HEK293 (cell line): ENCODE measurements around the gene SAP30.

Experiments used
- ATF2 ChIP-seq: fragments of 450-650 bp; formaldehyde crosslinking; IDR thresholded peaks from 2 replicates; pipeline ENCODE4 v1.5.1; 2016; ENCODE audit warnings: missing biosample characterization, missing genetic modification characterization, low read depth
- TSHZ1 ChIP-seq: fragments of 450-650 bp; formaldehyde crosslinking; IDR thresholded peaks from 2 replicates; pipeline ENCODE4 v1.5.1; 2016; ENCODE audit warnings: missing biosample characterization, missing genetic modification characterization, borderline replicate concordance
- ZBTB20 ChIP-seq: fragments of 450-650 bp; formaldehyde crosslinking; IDR thresholded peaks from 2 replicates; pipeline ENCODE4 v1.5.1; 2016; ENCODE audit warnings: missing biosample characterization, missing genetic modification characterization
- ZBTB49 ChIP-seq: fragments of 450-650 bp; formaldehyde crosslinking; IDR thresholded peaks from 2 replicates; pipeline ENCODE4 v1.5.1; 2016; ENCODE audit warnings: missing biosample characterization, missing genetic modification characterization, low read depth
- ZBTB7A ChIP-seq: fragments of 450-650 bp; formaldehyde crosslinking; IDR thresholded peaks from 2 replicates; pipeline ENCODE4 v1.5.1; 2016; ENCODE audit warnings: low read depth, missing biosample characterization, missing genetic modification characterization
- ZFP41 ChIP-seq: fragments of 450-650 bp; formaldehyde crosslinking; IDR thresholded peaks from 2 replicates; pipeline ENCODE4 v1.5.1; 2016; ENCODE audit warnings: missing biosample characterization, missing genetic modification characterization, borderline replicate concordance
- ZNF10 ChIP-seq: fragments of 450-650 bp; formaldehyde crosslinking; IDR thresholded peaks from 2 replicates; pipeline ENCODE4 v1.5.1; 2017; ENCODE audit warnings: missing biosample characterization, missing genetic modification characterization
- ZNF18 ChIP-seq: fragments of 450-650 bp; formaldehyde crosslinking; IDR thresholded peaks from 2 replicates; pipeline ENCODE4 v1.5.1; 2016; ENCODE audit warnings: missing biosample characterization, missing genetic modification characterization
- ZNF184 ChIP-seq: fragments of 450-650 bp; IDR thresholded peaks from 2 replicates; pipeline ENCODE4 v1.5.1; 2018; ENCODE audit warnings: missing biosample characterization, mild to moderate bottlenecking, missing genetic modification characterization
- ZNF221 ChIP-seq: fragments of 450-650 bp; formaldehyde crosslinking; IDR thresholded peaks from 2 replicates; pipeline ENCODE4 v1.5.1; 2017; ENCODE audit warnings: missing biosample characterization, missing genetic modification characterization, borderline replicate concordance
- ZNF48 ChIP-seq: fragments of 450-650 bp; formaldehyde crosslinking; IDR thresholded peaks from 2 replicates; pipeline ENCODE4 v1.5.1; 2016; ENCODE audit warnings: missing biosample characterization, missing genetic modification characterization
- ZNF514 ChIP-seq: fragments of 450-650 bp; formaldehyde crosslinking; IDR thresholded peaks from 2 replicates; pipeline ENCODE4 v1.5.1; 2016; ENCODE audit warnings: missing biosample characterization, missing genetic modification characterization
- ZNF521 ChIP-seq: fragments of 450-650 bp; formaldehyde crosslinking; IDR thresholded peaks from 2 replicates; pipeline ENCODE4 v1.5.1; 2017; ENCODE audit warnings: missing biosample characterization, mild to moderate bottlenecking, missing genetic modification characterization
- ZNF549 ChIP-seq: fragments of 450-650 bp; IDR thresholded peaks from 2 replicates; pipeline ENCODE4 v1.5.1; 2018; ENCODE audit warnings: missing biosample characterization, missing genetic modification characterization, mild to moderate bottlenecking, inconsistent platforms, moderate library complexity
- ZNF558 ChIP-seq: fragments of 450-650 bp; formaldehyde crosslinking; IDR thresholded peaks from 2 replicates; pipeline ENCODE4 v1.5.1; 2016; ENCODE audit warnings: missing biosample characterization, missing genetic modification characterization
- ZNF600 ChIP-seq: fragments of 450-650 bp; formaldehyde crosslinking; IDR thresholded peaks from 2 replicates; pipeline ENCODE4 v1.5.1; 2016; ENCODE audit warnings: missing biosample characterization, missing genetic modification characterization
- ZNF654 ChIP-seq: fragments of 450-650 bp; formaldehyde crosslinking; IDR thresholded peaks from 2 replicates; pipeline ENCODE4 v1.5.1; 2016; ENCODE audit warnings: low read depth, missing biosample characterization, missing genetic modification characterization
- ZNF658 ChIP-seq: fragments of 450-650 bp; formaldehyde crosslinking; IDR thresholded peaks from 2 replicates; pipeline ENCODE4; 2016; ENCODE audit warnings: missing biosample characterization, missing genetic modification characterization
- ZNF670 ChIP-seq: fragments of 450-650 bp; formaldehyde crosslinking; IDR thresholded peaks from 2 replicates; pipeline ENCODE4 v1.5.1; 2016; ENCODE audit warnings: missing biosample characterization, missing genetic modification characterization, low read depth
- ZNF692 ChIP-seq: fragments of 450-650 bp; formaldehyde crosslinking; IDR thresholded peaks from 2 replicates; pipeline ENCODE4 v1.5.1; 2016; ENCODE audit warnings: missing biosample characterization, missing genetic modification characterization
- ZNF707 ChIP-seq: fragments of 450-650 bp; formaldehyde crosslinking; IDR thresholded peaks from 2 replicates; pipeline ENCODE4 v1.5.1; 2016; ENCODE audit warnings: missing biosample characterization, missing genetic modification characterization
- ZNF791 ChIP-seq: fragments of 450-650 bp; formaldehyde crosslinking; IDR thresholded peaks from 2 replicates; pipeline ENCODE4 v1.5.1; 2016; ENCODE audit warnings: missing biosample characterization, missing genetic modification characterization
- ZSCAN30 ChIP-seq: fragments of 450-650 bp; IDR thresholded peaks from 2 replicates; pipeline ENCODE4 v1.5.1; 2018; ENCODE audit warnings: missing biosample characterization, mild to moderate bottlenecking, missing genetic modification characterization, moderate library complexity
- ZSCAN4 ChIP-seq: fragments of 450-650 bp; formaldehyde crosslinking; IDR thresholded peaks from 2 replicates; pipeline ENCODE4 v1.5.1; 2017; ENCODE audit warnings: missing biosample characterization, missing genetic modification characterization
- TF ChIP-seq, protein P1 (sequence below): fragments of 450-650 bp; formaldehyde crosslinking; IDR thresholded peaks from 2 replicates; pipeline ENCODE4 v1.5.1; 2016; ENCODE audit warnings: missing biosample characterization, missing genetic modification characterization, borderline replicate concordance

Gene SAP30

DNA sequence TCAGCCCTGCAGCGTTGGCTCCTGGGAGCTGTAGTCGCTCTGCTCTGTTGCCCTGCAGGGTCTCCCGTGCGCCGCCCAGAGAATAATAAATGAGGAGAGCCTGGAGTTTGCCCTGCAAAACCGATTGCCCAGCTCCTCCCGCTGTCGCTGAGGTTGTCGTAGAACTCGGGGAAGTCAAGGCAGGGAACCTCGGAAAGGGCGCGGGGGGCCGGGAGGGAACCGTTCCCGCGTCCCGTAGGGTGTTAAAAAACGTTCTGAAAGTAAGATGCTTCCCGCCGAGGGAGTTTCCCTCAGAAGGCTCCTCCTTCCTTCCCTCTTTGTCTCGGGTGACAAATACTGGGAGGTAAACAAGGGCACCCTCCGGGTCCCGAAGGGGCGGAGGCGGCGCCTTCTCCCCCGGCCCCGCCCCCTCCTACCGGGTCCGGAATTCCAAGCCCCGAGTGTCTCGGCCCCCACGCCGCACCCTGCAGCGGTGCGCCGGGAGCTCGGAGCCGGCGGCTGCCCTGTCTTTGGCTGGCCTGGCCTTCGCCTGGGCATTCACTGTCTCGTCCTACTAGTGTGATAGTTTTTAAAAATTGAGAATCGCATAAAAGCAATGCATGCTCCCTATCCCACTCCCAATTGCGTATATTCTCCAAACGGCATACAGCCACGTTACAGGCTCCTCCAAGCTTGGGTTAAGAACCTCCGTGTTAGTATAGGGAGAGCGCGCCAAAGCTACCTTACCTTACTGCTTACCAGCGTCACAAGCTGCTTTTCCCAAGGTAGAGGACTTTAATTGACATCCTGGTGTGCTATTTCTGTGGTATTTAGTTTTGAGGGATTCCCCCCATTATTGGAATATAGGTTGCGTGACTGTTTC is 35.6 kb upstream of the SAP30 start (continued):
- TF ChIP-seq ZNF18: no peak
- 0 out of 2 replicates have a peak, but pooled peaks have one; percentile 54 for TF ChIP-seq ZSCAN30
- no peak for TF ChIP-seq ZBTB7A (tag by site-specific recombination)
- TF ChIP-seq ZNF654: no peak
- TF ChIP-seq ZNF707 (tag by site-specific recombination): no peak
- TF ChIP-seq ZNF549 (tag by site-specific recombination): 0 out of 2 replicates have a peak, but pooled peaks have one; percentile 21
- no peak for TF ChIP-seq ZNF791 (tag by site-specific recombination)
- no peak for TF ChIP-seq ZSCAN4
- TF ChIP-seq ZNF658 (tag by site-specific recombination): no peak
- no peak for TF ChIP-seq ATF2 (tag by site-specific recombination)
- TF ChIP-seq ZNF221: no peak
- TF ChIP-seq ZBTB20 (tag by site-specific recombination): peak; percentile 50; the same call in 1 of the 2 replicates
- TF ChIP-seq ZNF558: no peak
- TF ChIP-seq ZBTB49 (tag by site-specific recombination): no peak
- TF ChIP-seq, protein P1, sequence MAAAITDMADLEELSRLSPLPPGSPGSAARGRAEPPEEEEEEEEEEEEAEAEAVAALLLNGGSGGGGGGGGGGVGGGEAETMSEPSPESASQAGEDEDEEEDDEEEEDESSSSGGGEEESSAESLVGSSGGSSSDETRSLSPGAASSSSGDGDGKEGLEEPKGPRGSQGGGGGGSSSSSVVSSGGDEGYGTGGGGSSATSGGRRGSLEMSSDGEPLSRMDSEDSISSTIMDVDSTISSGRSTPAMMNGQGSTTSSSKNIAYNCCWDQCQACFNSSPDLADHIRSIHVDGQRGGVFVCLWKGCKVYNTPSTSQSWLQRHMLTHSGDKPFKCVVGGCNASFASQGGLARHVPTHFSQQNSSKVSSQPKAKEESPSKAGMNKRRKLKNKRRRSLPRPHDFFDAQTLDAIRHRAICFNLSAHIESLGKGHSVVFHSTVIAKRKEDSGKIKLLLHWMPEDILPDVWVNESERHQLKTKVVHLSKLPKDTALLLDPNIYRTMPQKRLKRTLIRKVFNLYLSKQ: no peak
- TF ChIP-seq ZNF521: no peak
- 0 out of 2 replicates have a peak, but pooled peaks have one; percentile 27 for TF ChIP-seq ZNF692 (tag by site-specific recombination)
- TF ChIP-seq ZFP41: no peak
- TF ChIP-seq ZNF514 (tag by site-specific recombination): no peak
- no peak for TF ChIP-seq ZNF10 (tag by site-specific recombination)
- no peak for TF ChIP-seq ZNF48 (tag by site-specific recombination)
- TF ChIP-seq TSHZ1 (tag by site-specific recombination): no peak
- no peak for TF ChIP-seq ZNF184 (tag by site-specific recombination)
- TF ChIP-seq ZNF670 (tag by site-specific recombination): no peak
- peak; percentile 94 for TF ChIP-seq ZNF600 (tag by site-specific recombination)
